Naive B cell (primary cell): ENCODE data around the gene COIL. TPM values are rescaled to one million over a fixed set of nuclear protein-coding genes. Genes with fewer than 3 reads are reported as not detected.
"Not testable (repeated sequence)": the region's sequence is repeated elsewhere in the genome, so short reads cannot be mapped to it uniquely, and the experiment has no call there.

Experiments used
- ATAC-seq, 2 donors: fragments of 150-1000 bp; cut with Tn5 transposase; 2 replicates each; pipeline ENCODE4 v1.10.0; 2021; ENCODE audit warnings: low read depth in 2 of 2, mild to moderate bottlenecking in 2 of 2, moderate library complexity in 2 of 2
- DNase-seq: peaks from one replicate; pipeline ENCODE4 v3.0.0; 2022
- H3K27ac Mint-ChIP-seq, 6 donors: one replicate each; pipeline ENCODE4 v1.8.0; 2020 to 2022; ENCODE audit warnings: mild to moderate bottlenecking in 6 of 6, mixed read lengths in 6 of 6, moderate library complexity in 5 of 6, inconsistent platforms in 2 of 6
- H3K27me3 Mint-ChIP-seq, 3 donors: one replicate each; pipeline ENCODE4 v1.8.0; 2021 to 2022; ENCODE audit warnings: mixed read lengths in 3 of 3, mild to moderate bottlenecking in 1 of 3
- H3K36me3 Mint-ChIP-seq, 2 donors: one replicate each; pipeline ENCODE4 v1.8.0; 2020 to 2022; ENCODE audit warnings: mixed read lengths in 2 of 2, inconsistent platforms in 1 of 2, mild to moderate bottlenecking in 1 of 2
- H3K4me1 Mint-ChIP-seq, 3 donors: one replicate each; pipeline ENCODE4 v1.8.0; 2020 to 2022; ENCODE audit warnings: mixed read lengths in 3 of 3, inconsistent platforms in 1 of 3, mild to moderate bottlenecking in 1 of 3, moderate library complexity in 1 of 3
- H3K4me3 Mint-ChIP-seq, 8 donors: one replicate each; pipeline ENCODE4 v1.8.0; 2020 to 2022; ENCODE audit warnings: mild to moderate bottlenecking in 8 of 8, mixed read lengths in 8 of 8, moderate library complexity in 8 of 8, inconsistent platforms in 2 of 8
- H3K9me3 Mint-ChIP-seq, 7 donors: one replicate each; pipeline ENCODE4 v1.8.0; 2020 to 2022; ENCODE audit warnings: mixed read lengths in 7 of 7, mild to moderate bottlenecking in 5 of 7, inconsistent platforms in 2 of 7, moderate library complexity in 1 of 7
- polyA plus RNA-seq, 6 donors: library from polyadenylated mRNA; unstranded; fragments of 300-500 nt; fragmentation: Illumina TruSeq; gene quantifications; one replicate each; pipeline ENCODE4 v1.2.3, GENCODE V29; 2021; ENCODE audit warnings: low read depth in 6 of 6

Gene COIL
- polyA plus RNA-seq, 6 donors from 2014 or later: 19.5 to 25.9 (median 22.5) TPM

DNA sequence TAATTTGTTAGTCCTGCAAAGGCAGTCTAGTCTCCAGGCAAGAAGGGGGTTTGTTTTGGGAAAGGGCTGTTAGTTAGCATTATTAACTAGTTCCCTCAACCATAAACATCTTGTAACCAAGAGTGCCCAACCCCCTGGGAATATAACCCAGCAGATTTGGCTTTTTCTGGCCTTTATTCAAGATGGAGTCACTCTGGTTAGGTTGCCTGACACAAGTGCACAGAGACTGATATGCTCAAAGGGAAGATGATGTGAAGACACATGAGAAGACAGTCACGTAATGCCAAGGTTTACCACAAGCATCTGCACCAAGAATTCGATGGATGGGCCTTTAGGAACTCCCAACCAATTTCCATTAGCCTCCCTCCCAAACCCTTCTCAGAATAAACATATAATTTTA, 13.2 kb upstream of the COIL start:
- Mint-ChIP-seq H3K27ac (no peak overlapping the region), H3K4me3 (no peak overlapping the region), H3K9me3 (no peaks in the 10 kb centered on the region), H3K4me1 (peaks cover 17 to 21% (median 18%) of the 10 kb centered on the region in 3 donors), H3K36me3 (no peaks in the 10 kb centered on the region), H3K27me3 (no peaks in the 10 kb centered on the region)
- no peak for ATAC-seq
- DNase-seq: no peak

DNA sequence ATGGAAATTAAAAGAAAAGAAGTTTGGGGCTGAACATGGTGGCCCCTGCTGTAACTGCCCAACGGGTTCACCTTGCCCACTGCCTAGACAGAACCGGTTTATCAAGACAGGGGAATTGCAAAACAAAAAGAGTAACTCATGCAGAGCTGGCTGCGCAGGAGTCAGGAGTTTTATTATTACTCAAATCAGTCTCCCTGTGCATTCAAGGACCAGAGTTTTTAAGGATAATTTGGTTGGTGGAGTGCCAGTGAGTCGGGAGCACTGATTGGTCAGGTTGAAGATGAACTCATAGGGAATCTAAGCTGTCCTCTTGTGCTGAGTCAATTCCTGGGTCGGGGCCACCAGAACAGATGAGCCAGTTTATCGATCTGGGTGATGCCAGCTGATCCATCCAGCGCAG, 12.7 kb upstream of the COIL start:
- no peaks in the 10 kb centered on the region for H3K36me3 Mint-ChIP-seq
- no peak overlapping the region for H3K27ac Mint-ChIP-seq
- H3K4me3 Mint-ChIP-seq: no peak overlapping the region
- ATAC-seq (no peak), DNase-seq (no peak)
- H3K9me3 Mint-ChIP-seq: no peaks in the 10 kb centered on the region
- H3K27me3 Mint-ChIP-seq: no peaks in the 10 kb centered on the region
- peaks cover 12 to 16% (median 12%) of the 10 kb centered on the region in 3 donors for H3K4me1 Mint-ChIP-seq

DNA sequence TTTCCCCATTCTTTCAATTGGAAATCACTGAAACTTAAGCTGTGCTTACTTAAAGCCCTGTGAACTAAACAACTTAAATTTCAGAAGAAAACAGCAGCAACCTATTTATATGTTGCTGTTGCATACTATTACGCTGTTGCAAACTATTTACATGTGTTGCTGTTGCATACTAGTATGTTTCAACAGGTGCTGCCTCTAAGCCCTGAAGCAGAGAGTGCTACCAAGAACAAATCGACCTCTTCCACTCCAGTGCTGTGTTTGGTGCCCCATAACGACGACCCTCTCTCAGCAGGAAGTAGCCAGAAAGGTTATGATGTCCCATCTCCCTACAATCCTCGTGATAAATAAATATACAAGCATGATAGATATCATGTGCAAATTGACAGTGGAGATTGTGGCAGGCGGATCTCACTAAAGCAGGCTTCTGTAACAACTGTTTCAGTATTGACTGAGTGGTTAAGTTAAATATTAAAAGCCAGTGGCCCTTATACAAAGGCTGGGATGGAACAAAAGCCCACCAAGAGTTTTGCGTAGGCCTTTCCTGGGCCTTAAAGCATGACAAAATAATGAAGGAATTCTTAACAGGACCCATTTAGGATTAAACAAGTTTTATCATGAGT, 11.4 kb upstream of the COIL start:
- Mint-ChIP-seq H3K9me3 (no peaks in the 10 kb centered on the region), H3K4me1 (peaks cover 4 to 5% (median 5%) of the 10 kb centered on the region in 3 donors), H3K4me3 (no peak overlapping the region), H3K27me3 (no peaks in the 10 kb centered on the region), H3K36me3 (no peaks in the 10 kb centered on the region), H3K27ac (no peak overlapping the region)
- ATAC-seq (no peak), DNase-seq (no peak)

DNA sequence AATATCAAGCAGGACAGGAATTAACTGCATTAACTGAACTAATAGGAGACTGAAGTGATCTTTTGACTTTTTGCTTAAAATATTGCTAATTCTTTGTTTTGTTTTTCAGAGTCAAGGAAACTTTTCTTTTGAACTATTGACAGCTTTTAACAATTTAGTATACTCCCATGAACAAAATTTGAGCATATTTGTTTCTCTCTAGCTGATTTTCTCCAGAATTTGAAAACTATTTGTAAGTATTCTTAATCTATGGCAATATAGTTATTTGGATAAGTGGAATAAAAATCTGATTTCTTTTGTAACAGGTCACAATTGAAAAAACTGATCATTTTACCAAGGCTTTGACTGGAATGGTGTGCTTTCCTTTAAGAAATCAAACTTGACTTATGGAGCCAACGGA, 10.1 kb upstream of the COIL start:
- ATAC-seq (no peak), DNase-seq (no peak)
- Mint-ChIP-seq H3K36me3 (no peaks in the 10 kb centered on the region), H3K4me3 (no peak overlapping the region), H3K27me3 (no peaks in the 10 kb centered on the region), H3K9me3 (no peaks in the 10 kb centered on the region), H3K27ac (no peak overlapping the region), H3K4me1 (no peaks in the 10 kb centered on the region)

DNA sequence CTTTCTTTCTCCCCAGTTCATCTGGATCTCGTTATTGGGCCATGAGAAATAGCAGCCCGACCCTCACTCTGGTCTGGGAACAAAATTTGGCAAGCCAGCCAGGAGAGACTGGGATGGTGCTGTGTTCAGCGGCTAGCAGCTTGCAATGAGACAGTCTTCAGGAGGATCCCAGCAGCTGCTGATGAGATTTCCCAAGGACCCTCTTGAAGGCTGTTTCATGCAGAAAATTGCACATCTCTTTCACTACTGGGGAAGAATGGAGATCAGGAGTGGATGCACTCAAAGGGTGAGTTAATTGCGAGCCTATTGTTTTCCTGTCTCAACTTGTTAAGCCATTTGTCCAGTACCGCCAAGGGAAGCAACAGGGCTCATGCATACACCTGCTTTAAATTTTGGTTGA, 5.5 kb upstream of the COIL start:
- no peak for DNase-seq
- no peaks in the 10 kb centered on the region for H3K27me3 Mint-ChIP-seq
- H3K27ac Mint-ChIP-seq: no peak overlapping the region
- no peaks in the 10 kb centered on the region for H3K9me3 Mint-ChIP-seq
- H3K36me3 Mint-ChIP-seq: no peaks in the 10 kb centered on the region
- ATAC-seq: no peak
- peaks cover 0 to 3% (median 0%) of the 10 kb centered on the region in 3 donors for H3K4me1 Mint-ChIP-seq
- no peak overlapping the region for H3K4me3 Mint-ChIP-seq

DNA sequence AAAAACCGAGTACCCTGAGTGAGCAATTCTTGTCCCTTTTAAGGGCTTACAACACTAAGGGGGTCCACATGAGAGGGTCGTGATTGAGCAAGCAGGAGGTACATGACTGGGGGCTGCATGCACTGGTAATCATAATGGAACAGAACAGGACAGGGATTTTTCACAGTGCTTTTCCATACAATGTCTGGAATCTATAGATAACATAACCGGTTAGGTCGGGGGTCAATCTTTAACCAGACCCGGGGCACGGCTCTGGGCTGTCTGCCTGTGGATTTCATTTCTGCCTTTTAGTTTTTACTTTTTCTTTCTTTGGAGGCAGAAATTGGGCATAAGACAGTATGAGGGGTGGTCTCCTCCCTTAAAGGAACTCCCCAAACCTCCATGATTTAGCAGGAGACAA, 4.8 kb upstream of the COIL start:
- DNase-seq, ATAC-seq, H3K27ac Mint-ChIP-seq, H3K27me3 Mint-ChIP-seq, H3K36me3 Mint-ChIP-seq, H3K9me3 Mint-ChIP-seq, H3K4me1 Mint-ChIP-seq: not testable (repeated sequence)
- peak overlapping the region in 1 of 8 donors; percentile 28 for H3K4me3 Mint-ChIP-seq

DNA sequence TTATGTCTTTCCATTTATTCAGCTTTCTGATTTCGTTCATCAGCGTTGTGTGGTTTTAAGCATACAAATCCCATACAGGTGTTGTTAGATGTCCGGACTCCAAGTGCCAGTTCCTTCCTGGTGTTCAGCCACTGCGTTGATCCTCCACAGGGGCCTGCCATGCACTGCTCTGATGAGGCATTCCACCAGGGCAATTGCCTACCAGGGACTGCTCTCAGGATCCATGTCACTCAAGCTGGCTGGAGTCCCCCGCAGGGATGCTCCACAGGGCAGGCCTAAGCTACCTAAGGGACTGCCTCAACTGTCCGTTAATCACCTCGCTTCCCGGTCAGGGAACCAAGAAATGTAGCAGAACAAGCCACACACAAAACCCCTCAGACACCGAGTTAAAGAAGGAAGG, 4.4 kb upstream of the COIL start:
- H3K36me3 Mint-ChIP-seq, ATAC-seq, DNase-seq, H3K4me1 Mint-ChIP-seq, H3K27me3 Mint-ChIP-seq, H3K27ac Mint-ChIP-seq, H3K9me3 Mint-ChIP-seq: not testable (repeated sequence)
- peak overlapping the region in 1 of 8 donors; percentile 3 for H3K4me3 Mint-ChIP-seq

DNA sequence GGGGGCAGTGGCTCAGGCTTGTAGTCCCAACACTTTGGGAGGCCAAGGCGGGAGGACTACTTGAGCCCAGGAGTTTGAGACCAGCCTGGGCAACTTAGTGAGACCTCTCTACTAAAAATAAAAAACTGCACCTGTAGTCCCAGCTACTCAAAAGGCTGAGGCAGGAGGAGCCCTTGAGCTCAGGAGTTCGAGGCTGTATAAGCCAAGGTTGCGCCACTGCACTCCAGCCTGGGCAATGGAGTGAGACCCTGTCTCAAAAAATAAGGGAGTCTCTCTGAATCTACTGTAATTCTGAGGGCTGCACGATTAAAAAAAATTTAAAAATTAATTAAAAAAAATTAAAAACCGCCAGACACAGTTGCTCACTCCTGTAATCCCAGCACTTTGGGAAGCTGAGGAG, 3.9 kb downstream of the COIL start:
- Mint-ChIP-seq H3K9me3 (no peaks in the 10 kb centered on the region), H3K4me1 (peaks cover 11 to 34% (median 19%) of the 10 kb centered on the region in 3 donors), H3K27ac (peak overlapping the region in 1 of 6 donors; percentile 47), H3K4me3 (no peak overlapping the region), H3K36me3 (no peaks in the 10 kb centered on the region), H3K27me3 (no peaks in the 10 kb centered on the region)
- ATAC-seq (no peak), DNase-seq (no peak)

DNA sequence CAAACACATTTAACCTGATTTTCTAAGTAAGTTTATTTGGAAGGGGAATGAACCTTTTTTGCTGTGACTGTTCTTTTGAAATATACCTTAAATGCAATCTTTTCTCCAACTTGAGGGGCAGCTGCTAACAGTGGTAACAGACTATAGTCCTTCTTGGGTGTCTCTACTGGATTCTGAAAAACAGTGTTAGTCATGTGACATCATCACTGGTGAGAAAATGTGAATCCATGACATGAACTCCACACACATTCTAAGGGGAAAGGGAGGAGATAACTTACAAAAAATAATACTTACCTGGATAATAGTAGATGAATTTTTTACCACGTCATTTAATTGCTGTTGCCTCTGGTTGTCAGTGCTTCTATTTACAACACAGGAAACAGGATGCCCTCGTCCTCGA, 11.3 kb downstream of the COIL start:
- ATAC-seq: no peak
- no peak for DNase-seq
- no peak overlapping the region for H3K4me3 Mint-ChIP-seq
- no peaks in the 10 kb centered on the region for H3K27me3 Mint-ChIP-seq
- peaks cover 0 to 8% (median 0%) of the 10 kb centered on the region in 3 donors for H3K4me1 Mint-ChIP-seq
- peaks cover 6 to 21% of the 10 kb centered on the region in 2 donors for H3K36me3 Mint-ChIP-seq
- H3K9me3 Mint-ChIP-seq: no peaks in the 10 kb centered on the region
- no peak overlapping the region for H3K27ac Mint-ChIP-seq

DNA sequence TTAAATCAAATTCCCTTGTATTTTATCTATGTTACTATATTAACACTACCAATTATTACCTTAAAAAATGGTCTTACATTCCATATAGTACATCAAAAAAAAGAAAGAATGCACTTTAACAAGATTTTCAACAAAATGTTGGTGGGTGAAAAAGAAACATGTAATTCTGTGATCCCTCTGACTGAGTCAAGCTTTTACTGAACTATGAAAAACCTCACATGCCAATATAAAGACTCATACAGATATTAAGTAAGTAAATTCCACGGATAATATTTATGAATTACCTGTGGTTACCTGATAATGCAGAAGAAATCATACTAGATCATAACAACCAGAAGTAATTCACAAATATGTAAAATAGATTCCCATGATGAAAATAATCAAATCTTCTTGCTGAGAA, 12.4 kb downstream of the COIL start:
- Mint-ChIP-seq H3K36me3 (peaks cover 6 to 21% of the 10 kb centered on the region in 2 donors), H3K4me1 (peaks cover 0 to 6% (median 0%) of the 10 kb centered on the region in 3 donors), H3K27me3 (no peaks in the 10 kb centered on the region), H3K4me3 (no peak overlapping the region), H3K27ac (no peak overlapping the region), H3K9me3 (no peaks in the 10 kb centered on the region)
- ATAC-seq: no peak
- no peak for DNase-seq

DNA sequence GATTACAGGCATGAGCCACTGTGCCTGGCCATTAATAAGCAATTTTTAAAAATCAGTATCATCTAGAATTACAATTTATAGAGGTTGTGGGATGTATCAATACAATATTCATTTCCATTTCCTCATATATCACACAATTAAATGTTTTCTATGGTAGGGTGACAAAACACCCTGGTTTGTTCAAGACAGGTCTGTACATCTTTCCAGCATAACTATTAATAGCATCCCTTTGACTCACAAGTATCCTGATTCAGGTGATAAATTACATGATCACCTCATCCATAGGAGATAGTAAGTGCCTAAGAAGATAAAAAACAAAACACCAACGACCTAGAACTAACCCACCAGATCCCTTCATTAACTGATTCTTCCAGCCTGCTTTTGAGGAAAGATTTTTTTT, 13.1 kb downstream of the COIL start:
- Mint-ChIP-seq H3K27me3 (no peaks in the 10 kb centered on the region), H3K27ac (no peak overlapping the region), H3K36me3 (peaks cover 12 to 21% of the 10 kb centered on the region in 2 donors), H3K9me3 (no peaks in the 10 kb centered on the region), H3K4me3 (no peak overlapping the region), H3K4me1 (peaks cover 0 to 4% (median 0%) of the 10 kb centered on the region in 3 donors)
- no peak for DNase-seq
- no peak for ATAC-seq

DNA sequence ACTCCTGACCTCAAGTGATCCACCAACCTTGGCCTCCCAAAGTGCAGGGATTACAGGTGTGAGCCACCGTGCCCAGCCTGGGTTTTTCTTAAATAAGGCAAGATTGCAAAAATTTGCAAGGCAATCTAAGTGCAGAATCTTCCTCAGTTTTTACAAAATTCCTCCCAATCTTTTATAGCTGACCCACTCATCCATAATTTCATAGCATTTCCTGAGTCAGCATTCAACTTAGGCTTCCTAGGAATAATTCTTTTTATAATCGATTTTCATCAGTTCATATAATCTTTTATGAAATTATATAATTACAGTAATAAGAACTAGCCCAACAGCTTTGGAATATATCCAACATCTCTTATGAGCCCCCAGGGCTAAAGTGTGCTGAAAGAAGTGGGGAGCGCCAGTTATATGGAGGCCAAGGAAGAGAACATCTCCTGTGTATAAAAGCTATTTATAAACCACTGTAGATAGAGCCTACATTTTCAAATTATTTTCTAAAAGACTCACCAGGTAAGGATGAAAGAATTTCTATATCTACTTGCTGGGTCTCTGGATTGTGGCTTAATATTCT, 14.8 kb downstream of the COIL start:
- peak overlapping the region in 1 of 6 donors; percentile 47 for H3K27ac Mint-ChIP-seq
- no peak for ATAC-seq
- peaks cover 12 to 20% of the 10 kb centered on the region in 2 donors for H3K36me3 Mint-ChIP-seq
- H3K27me3 Mint-ChIP-seq: no peaks in the 10 kb centered on the region
- no peaks in the 10 kb centered on the region for H3K9me3 Mint-ChIP-seq
- peaks cover 0 to 4% (median 0%) of the 10 kb centered on the region in 3 donors for H3K4me1 Mint-ChIP-seq
- H3K4me3 Mint-ChIP-seq: no peak overlapping the region
- no peak for DNase-seq

DNA sequence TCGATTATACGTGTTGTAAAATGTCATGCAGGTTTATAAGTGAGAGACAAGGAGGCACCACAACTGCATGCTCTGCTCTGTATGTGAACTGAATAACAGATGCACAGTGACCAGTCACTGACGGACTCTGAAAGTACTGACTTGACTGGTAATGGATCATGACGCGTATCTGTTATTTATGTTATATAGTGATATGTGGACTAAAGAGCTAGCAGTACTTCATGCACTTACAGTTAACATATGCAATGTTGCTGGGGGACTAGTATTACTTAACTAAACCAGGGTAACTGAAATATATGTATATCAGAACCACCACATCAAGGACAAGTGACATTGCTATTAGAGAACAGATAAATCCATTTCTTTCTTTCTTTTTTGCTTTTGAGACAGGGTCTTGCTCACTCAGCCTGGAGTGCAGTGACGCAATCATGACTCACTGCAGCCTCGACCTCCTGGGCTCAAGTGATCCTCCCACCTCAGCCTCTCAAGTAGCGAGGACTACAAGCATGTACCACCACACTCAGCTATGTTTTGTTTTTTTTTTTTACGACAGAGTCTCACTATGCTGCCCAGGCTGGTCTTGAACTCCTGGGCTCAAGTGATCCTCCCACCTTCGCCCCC, 17.2 kb downstream of the COIL start:
- Mint-ChIP-seq H3K4me1 (peaks cover 4 to 6% (median 5%) of the 10 kb centered on the region in 3 donors), H3K4me3 (no peak overlapping the region), H3K27me3 (no peaks in the 10 kb centered on the region), H3K27ac (peak overlapping the region in 1 of 6 donors; percentile 39), H3K36me3 (peaks cover 0 to 15% of the 10 kb centered on the region in 2 donors), H3K9me3 (no peaks in the 10 kb centered on the region)
- ATAC-seq: no peak
- DNase-seq: no peak

DNA sequence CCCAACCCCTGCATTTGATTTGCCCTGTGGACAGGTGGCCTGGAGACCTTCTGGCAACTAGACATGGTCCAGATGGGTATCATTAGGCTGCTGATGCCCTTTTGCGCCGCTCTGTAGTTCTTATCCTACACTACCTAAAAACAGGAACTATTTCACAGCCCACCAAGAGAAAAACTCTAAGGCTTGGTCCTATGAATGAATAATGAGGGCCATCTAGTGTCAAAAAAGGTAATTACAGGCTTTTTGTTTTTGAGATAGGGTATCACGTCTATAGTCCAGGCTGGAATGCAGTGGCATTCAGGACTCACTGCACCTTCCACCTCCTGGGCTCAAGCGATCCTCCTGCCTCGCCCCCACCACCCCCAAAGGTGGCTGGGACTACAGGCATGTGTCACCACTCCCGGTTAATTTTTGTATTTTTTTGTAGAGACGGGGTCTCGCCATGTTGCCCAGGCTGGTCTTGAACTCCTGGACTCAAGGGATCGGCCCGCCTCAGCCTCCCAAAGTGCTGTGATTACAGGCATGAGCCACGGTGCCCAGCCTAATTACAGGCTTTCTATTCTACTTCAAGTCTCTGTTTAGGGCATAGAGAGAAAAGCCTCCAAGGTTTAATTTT, 20.9 kb downstream of the COIL start:
- peak; percentile 70 for DNase-seq
- no peaks in the 10 kb centered on the region for H3K27me3 Mint-ChIP-seq
- H3K36me3 Mint-ChIP-seq: peaks cover 10 to 30% of the 10 kb centered on the region in 2 donors
- H3K4me3 Mint-ChIP-seq: no peak overlapping the region
- H3K4me1 Mint-ChIP-seq: peaks cover 4 to 6% (median 5%) of the 10 kb centered on the region in 3 donors
- no peaks in the 10 kb centered on the region for H3K9me3 Mint-ChIP-seq
- peak overlapping the region in 1 of 6 donors; percentile 82 for H3K27ac Mint-ChIP-seq
- ATAC-seq: peak; percentile 87 to 94
